ENCODE data around the gene CHIT1.

- TF ChIP-seq CTCF (conservative IDR thresholded peaks at IDR 0.05; ENCODE audit: low read length) = no peak
- TF ChIP-seq EZH2phosphoT487 (IDR thresholded peaks at IDR 0.05; ENCODE audit: borderline replicate concordance, low read depth, low read length) = no peak
Observed at GRCh38 chr1:203207751-203208150, 21.7 kb downstream of the CHIT1 start.

Data from OCI-LY7 (cell line).